PC-9 (cell line): ENCODE results near the gene ZCCHC3. TPM values are rescaled to one million over a fixed set of nuclear protein-coding genes. Genes with fewer than 3 reads are reported as not detected.

Source experiments
- BruUV-seq: library from RNA; stranded (reverse); fragments of 400-500 nt; replicated peaks from 2 replicates; lab custom pipeline; 2021; lab: Mats Ljungman, UMichigan
- CTCF ChIA-PET: fragments of 300-600 bp; sonication (Branson Sonifier 250); formaldehyde crosslinking; loops from one replicate; lab custom pipeline; 2022; ENCODE audit warnings: antibody characterized with exemption; lab: Charles Lee
- POLR2A ChIA-PET: fragments of 300-600 bp; sonication (Branson Sonifier 250); formaldehyde crosslinking; loops from one replicate; lab custom pipeline; 2022; ENCODE audit warnings: antibody characterized with exemption; ENCODE audit not compliant: unreplicated experiment; lab: Charles Lee
- DNase-seq, 2 experiments: peaks; one replicate each; pipeline versions ENCODE4 v3.0.0 to v3.0.0-alpha.2; 2015 to 2022; ENCODE audit warnings: mixed read lengths in 1 of 2
- H2AFZ ChIP-seq: fragments of 200-600 bp; sonication (generic); 2 replicates; pipeline ENCODE4 v1.8.1; 2017; ENCODE audit warnings: antibody characterized with exemption
- H3F3A ChIP-seq: fragments of 200-600 bp; sonication (generic); 2 replicates; pipeline ENCODE4 v1.8.1; 2017; ENCODE audit warnings: antibody characterized with exemption, mild to moderate bottlenecking, low read depth; ENCODE audit not compliant: insufficient read depth
- H3K27ac ChIP-seq: fragments of 200-600 bp; sonication (generic); 2 replicates; pipeline ENCODE4 v1.6.1; 2016; ENCODE audit warnings: mixed run types
- H3K27me3 ChIP-seq: fragments of 200-600 bp; sonication (generic); 2 replicates; pipeline ENCODE4 v1.6.1; 2016; ENCODE audit warnings: low read depth, mixed run types; ENCODE audit not compliant: insufficient read depth
- H3K36me3 ChIP-seq: fragments of 200-600 bp; sonication (generic); 2 replicates; pipeline ENCODE4 v1.6.1; 2016; ENCODE audit warnings: low read depth, mixed run types
- H3K4me1 ChIP-seq: fragments of 200-600 bp; sonication (generic); replicated peaks from 2 replicates; pipeline ENCODE4 v1.6.1; 2016; ENCODE audit warnings: mixed run types; ENCODE audit not compliant: insufficient read depth
- H3K4me2 ChIP-seq: fragments of 200-600 bp; sonication (generic); 2 replicates; pipeline ENCODE4 v1.6.1; 2017; ENCODE audit warnings: mixed run types
- H3K4me3 ChIP-seq: fragments of 200-600 bp; sonication (generic); 2 replicates; pipeline ENCODE4 v1.6.1; 2016; ENCODE audit warnings: mixed run types
- H3K79me2 ChIP-seq: fragments of 200-600 bp; sonication (generic); 2 replicates; pipeline ENCODE4 v1.6.1; 2017; ENCODE audit warnings: low read depth, mixed run types
- H3K9me2 ChIP-seq: fragments of 200-600 bp; sonication (generic); 2 replicates; pipeline ENCODE4 v1.8.1; 2017; ENCODE audit warnings: mild to moderate bottlenecking; ENCODE audit not compliant: insufficient read depth
- H3K9me3 ChIP-seq: fragments of 200-600 bp; sonication (generic); 2 replicates; pipeline ENCODE4 v1.8.1; 2016; ENCODE audit warnings: low read depth; ENCODE audit not compliant: insufficient read depth
- H4K20me1 ChIP-seq: fragments of 200-600 bp; sonication (generic); 2 replicates; pipeline ENCODE4 v1.8.1; 2017; ENCODE audit not compliant: insufficient read depth
- EZH2 ChIP-seq: fragments of 200-600 bp; sonication (generic); IDR thresholded peaks from 2 replicates; pipeline ENCODE4 v1.8.0; 2017; ENCODE audit warnings: antibody characterized with exemption, low read depth
- intact Hi-C: fragments of 100-400 bp; cut with micrococcal nuclease; formaldehyde crosslinking; loops from one replicate; pipeline ENCODE4 v1.10.0; 2022; ENCODE audit not compliant: unreplicated experiment
- total RNA-seq: library from RNA; stranded (reverse); gene quantifications from 2 replicates; pipeline ENCODE4 v1.2.3, GENCODE V29; 2021
- TF ChIP-seq, protein P1 (sequence below): fragments of 200-600 bp; sonication (generic); conservative IDR thresholded peaks from 2 replicates; pipeline ENCODE4 v1.6.1; 2017; ENCODE audit warnings: mixed run types, antibody characterized with exemption, mild to moderate bottlenecking, moderate library complexity

The ZCCHC3 gene
- total RNA-seq, 1 experiment from 2014 or later = 17.7 TPM

DNA sequence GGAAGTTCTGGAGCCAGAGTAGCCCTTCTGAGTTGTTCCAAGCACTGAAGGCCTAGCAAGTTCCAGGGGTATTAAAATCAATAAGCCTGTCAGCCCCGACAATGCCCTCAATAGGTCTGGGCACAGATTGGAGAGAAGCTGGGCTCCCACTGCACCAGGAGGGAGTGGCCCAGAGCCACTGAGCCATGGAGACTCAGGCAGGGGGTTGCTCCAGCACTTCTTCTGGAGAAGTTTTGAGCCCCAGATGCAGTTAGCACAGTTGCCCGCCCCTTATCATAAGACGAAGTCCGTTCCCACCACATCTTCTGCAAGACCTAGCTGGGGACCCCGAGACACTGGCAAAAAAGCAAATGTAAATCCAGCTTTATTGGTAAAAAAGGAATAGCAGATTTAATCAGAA lies 26.9 kb upstream of the ZCCHC3 start:
- no peak for DNase-seq
- no peaks in the 10 kb centered on the region; the same call in 1 of the 2 replicates for H4K20me1 ChIP-seq
- peaks cover 6% of the 10 kb centered on the region; the same call in 1 of the 2 replicates for H3K27me3 ChIP-seq
- no peaks in the 10 kb centered on the region for H3F3A ChIP-seq
- no TSS peak for BruUV-seq
- H3K27ac ChIP-seq = no peak overlapping the region
- H3K79me2 ChIP-seq = no peaks in the 10 kb centered on the region
- H3K4me2 ChIP-seq = no peak overlapping the region
- no peak overlapping the region for H2AFZ ChIP-seq
- H3K4me1 ChIP-seq = no peaks in the 10 kb centered on the region; the same call in 1 of the 2 replicates
- H3K9me2 ChIP-seq = no peaks in the 10 kb centered on the region
- CTCF ChIA-PET = interaction anchor here (0.6 kb wide), 1 partner anchor 297 kb away, joined by 5 read pairs; no protein-coding TSS in a partner anchor
- POLR2A ChIA-PET = interaction anchor here (0.6 kb wide), 1 partner anchor 47 kb away, joined by 3 read pairs; no protein-coding TSS in a partner anchor
- no peaks in the 10 kb centered on the region for H3K36me3 ChIP-seq
- H3K4me3 ChIP-seq = no peak overlapping the region
- no peaks in the 10 kb centered on the region for H3K9me3 ChIP-seq
- TF ChIP-seq EZH2 = no peak
- TF ChIP-seq, protein P1, sequence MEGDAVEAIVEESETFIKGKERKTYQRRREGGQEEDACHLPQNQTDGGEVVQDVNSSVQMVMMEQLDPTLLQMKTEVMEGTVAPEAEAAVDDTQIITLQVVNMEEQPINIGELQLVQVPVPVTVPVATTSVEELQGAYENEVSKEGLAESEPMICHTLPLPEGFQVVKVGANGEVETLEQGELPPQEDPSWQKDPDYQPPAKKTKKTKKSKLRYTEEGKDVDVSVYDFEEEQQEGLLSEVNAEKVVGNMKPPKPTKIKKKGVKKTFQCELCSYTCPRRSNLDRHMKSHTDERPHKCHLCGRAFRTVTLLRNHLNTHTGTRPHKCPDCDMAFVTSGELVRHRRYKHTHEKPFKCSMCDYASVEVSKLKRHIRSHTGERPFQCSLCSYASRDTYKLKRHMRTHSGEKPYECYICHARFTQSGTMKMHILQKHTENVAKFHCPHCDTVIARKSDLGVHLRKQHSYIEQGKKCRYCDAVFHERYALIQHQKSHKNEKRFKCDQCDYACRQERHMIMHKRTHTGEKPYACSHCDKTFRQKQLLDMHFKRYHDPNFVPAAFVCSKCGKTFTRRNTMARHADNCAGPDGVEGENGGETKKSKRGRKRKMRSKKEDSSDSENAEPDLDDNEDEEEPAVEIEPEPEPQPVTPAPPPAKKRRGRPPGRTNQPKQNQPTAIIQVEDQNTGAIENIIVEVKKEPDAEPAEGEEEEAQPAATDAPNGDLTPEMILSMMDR = no peak
- intact Hi-C loops = no loop called here

DNA sequence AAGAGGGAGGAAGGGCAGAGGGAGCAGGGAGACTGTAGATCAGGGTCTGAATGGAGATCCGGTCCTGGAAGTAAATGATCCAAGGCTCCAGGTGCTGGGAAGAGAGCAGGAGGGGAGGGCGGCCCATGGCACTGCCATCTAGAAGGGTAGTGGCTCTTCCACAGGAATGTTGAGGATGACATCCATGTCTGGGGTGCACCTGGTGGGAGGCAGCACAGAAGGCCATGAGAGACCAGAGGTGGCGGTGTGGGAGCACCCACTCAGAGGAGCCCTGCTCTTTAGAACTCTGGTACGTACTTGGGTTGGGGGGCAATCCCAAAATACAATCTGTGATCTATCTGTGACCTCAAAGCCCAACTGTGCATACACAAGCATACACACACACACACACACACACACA lies 26.3 kb upstream of the ZCCHC3 start:
- Histone ChIP-seq H4K20me1 (no peaks in the 10 kb centered on the region; the same call in 1 of the 2 replicates), H3K4me1 (no peaks in the 10 kb centered on the region; the same call in 1 of the 2 replicates), H3K9me2 (no peaks in the 10 kb centered on the region), H3K27ac (no peak overlapping the region), H3K9me3 (no peaks in the 10 kb centered on the region), H3K79me2 (no peaks in the 10 kb centered on the region), H3K36me3 (no peaks in the 10 kb centered on the region), H2AFZ (no peak overlapping the region), H3K4me2 (no peak overlapping the region), H3F3A (no peaks in the 10 kb centered on the region), H3K27me3 (peaks cover 6% of the 10 kb centered on the region; the same call in 1 of the 2 replicates), H3K4me3 (no peak overlapping the region)
- intact Hi-C loops = no loop called here
- no peak for TF ChIP-seq EZH2
- TF ChIP-seq, protein P1 = no peak
- DNase-seq = no peak
- ChIA-PET POLR2A (no interaction called here), CTCF (no interaction called here)
- no TSS peak for BruUV-seq

DNA sequence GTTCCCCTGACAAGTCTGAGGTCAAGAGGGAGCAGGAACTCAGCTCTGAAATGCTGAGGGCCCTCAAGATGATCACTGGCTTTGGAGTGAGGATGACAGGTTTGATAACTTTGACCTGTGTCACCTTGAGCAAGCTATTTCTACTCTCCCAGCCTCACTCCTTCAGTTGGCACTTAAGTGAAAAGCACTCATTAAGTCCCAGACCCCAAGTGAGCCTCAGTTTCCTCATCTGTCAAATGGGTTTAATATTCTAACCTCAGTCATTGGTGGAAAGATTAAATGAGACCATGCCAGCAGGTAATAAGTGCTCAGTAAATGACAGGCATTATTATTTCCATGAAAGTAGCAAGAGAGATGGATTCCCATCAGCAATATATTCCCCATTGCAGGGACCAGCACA lies 25.8 kb upstream of the ZCCHC3 start:
- no peaks in the 10 kb centered on the region for H3F3A ChIP-seq
- no peaks in the 10 kb centered on the region for H3K79me2 ChIP-seq
- peaks cover 2% of the 10 kb centered on the region; the same call in 1 of the 2 replicates for H3K27me3 ChIP-seq
- no TSS peak for BruUV-seq
- H3K4me3 ChIP-seq = no peak overlapping the region
- no peaks in the 10 kb centered on the region; the same call in 1 of the 2 replicates for H4K20me1 ChIP-seq
- ChIA-PET CTCF (no interaction called here), POLR2A (no interaction called here)
- intact Hi-C loops = no loop called here
- H3K4me1 ChIP-seq = no peaks in the 10 kb centered on the region; the same call in 1 of the 2 replicates
- no peak overlapping the region for H3K27ac ChIP-seq
- no peak overlapping the region for H2AFZ ChIP-seq
- TF ChIP-seq, protein P1 = no peak
- TF ChIP-seq EZH2 = no peak
- no peak overlapping the region for H3K4me2 ChIP-seq
- H3K36me3 ChIP-seq = no peaks in the 10 kb centered on the region
- DNase-seq = no peak
- H3K9me2 ChIP-seq = no peaks in the 10 kb centered on the region
- no peaks in the 10 kb centered on the region for H3K9me3 ChIP-seq
